Measurements from ENCODE around the gene MBLAC2.

MBLAC2 gene

DNA sequence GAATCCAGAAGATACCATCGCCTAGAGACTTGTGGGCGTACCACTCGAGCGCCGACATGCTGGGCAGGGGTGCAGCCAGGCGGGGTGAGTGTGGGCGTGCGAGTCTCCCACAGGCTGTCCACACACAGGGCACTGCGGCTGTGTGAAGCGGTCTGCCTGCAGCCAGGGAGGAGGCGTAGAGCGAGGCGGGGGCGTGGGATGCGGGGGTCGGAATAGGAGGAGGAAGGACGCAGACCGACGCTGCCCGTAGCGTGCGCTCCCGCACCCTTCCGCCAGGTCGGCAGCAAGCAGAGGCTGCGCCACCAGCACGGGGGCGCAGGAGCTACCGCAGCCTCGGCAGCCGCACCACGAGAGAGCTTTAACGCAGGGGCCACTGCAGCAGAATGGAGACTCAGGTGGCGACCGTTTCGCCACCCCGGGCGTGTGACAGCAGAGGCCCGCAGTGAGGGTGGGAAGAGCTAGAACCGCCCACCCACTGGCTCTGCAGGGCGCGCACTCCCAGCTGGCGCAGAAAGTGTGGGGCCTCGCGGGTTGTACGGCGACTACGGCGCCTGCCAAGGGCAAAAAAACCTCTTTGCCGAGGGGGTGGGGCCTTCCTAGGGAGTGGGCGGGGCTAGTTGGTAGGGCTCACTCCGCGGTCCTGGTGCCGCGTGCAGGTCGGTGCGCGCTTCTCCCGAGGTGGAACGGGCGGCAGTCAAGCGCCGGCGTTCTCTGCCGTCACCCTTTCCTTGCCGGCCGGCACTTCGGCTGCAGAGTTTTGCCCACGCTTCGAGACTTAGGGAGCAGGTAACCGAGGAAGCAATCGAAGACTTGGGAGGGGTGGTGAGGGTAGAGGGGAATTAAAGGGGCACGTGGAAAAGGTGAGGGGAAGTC lies at the start of gene MBLAC2, which contains the start of gene POLR3G:
Gene MBLAC2, minus strand, starts transcription at position 537 of the 873 bp plus-strand sequence. Its CDS starts 479 bp downstream, at position 58.
Gene POLR3G, plus strand, starts transcription at position 630 of the 873 bp plus-strand sequence. CDS start 10,704 bp downstream, outside the sequence.
- Histone ChIP-seq H4K20me1 (no peaks in the 10 kb centered on the region), H3K4me1 (peaks cover 35% of the 10 kb centered on the region), H3K4me3 (peak within 1 kb of the TSS; percentile 90), H3K9me3 (no peaks in the 10 kb centered on the region), H3K4me2 (peak within 1 kb of the TSS; percentile 83), H3K9ac (peak within 1 kb of the TSS; percentile 89), H3K27ac (peak within 1 kb of the TSS; percentile 88), H3K36me3 (peaks cover 14% of the 10 kb centered on the region), H3K27me3 (no peaks in the 10 kb centered on the region)
- no peak for TF ChIP-seq Cebpa-rat (IDR thresholded peaks at IDR 0.05)

- TF ChIP-seq Cebpa-rat (IDR thresholded peaks at IDR 0.05), result no peak
- Histone ChIP-seq H4K20me1 (no peaks in the 10 kb centered on the region), H3K9ac (no peak overlapping the region), H3K4me3 (no peak overlapping the region), H3K4me1 (peaks cover 15% of the 10 kb centered on the region), H3K27ac (no peak overlapping the region; the same call in 1 of the 2 replicates), H3K9me3 (no peaks in the 10 kb centered on the region), H3K27me3 (no peaks in the 10 kb centered on the region), H3K4me2 (peak overlapping the region; percentile 28), H3K36me3 (peaks cover 52% of the 10 kb centered on the region)
These were observed 44.5 kb upstream of the MBLAC2 start for GRCh38 chr5:90519081-90519480.

GRCh38 chr5:90518661-90519060 lies 44.1 kb upstream of the MBLAC2 start:
- H3K4me3 ChIP-seq, result no peak overlapping the region
- no peak overlapping the region for H3K9ac ChIP-seq
- no peaks in the 10 kb centered on the region for H3K9me3 ChIP-seq
- peaks cover 48% of the 10 kb centered on the region for H3K36me3 ChIP-seq
- peak overlapping the region; percentile 28 for H3K4me2 ChIP-seq
- H3K27me3 ChIP-seq, result no peaks in the 10 kb centered on the region
- no peaks in the 10 kb centered on the region for H4K20me1 ChIP-seq
- TF ChIP-seq Cebpa-rat (IDR thresholded peaks at IDR 0.05), result no peak
- H3K27ac ChIP-seq, result no peak overlapping the region; the same call in 1 of the 2 replicates
- H3K4me1 ChIP-seq, result peaks cover 15% of the 10 kb centered on the region

DNA sequence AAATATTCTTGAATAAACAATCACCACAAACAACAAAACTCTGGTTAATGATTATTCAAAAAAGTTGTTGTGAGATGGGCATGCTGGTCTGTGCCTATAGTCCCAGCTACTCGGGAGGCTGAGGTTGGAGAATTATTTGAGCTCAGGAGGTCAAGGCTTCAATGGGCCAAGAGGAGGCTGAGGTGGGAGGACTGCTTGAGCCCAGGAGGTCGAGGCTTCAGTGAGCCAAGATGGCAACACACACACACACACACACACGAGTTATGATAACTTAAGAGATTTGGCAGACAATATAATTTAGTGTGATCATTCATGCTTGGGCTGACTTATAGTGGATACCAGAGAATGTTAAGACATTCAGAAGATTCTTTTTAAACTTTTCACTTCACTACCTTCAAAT lies 39.9 kb upstream of the MBLAC2 start:
- Histone ChIP-seq H3K4me2 (no peak overlapping the region), H3K4me1 (peaks cover 15% of the 10 kb centered on the region), H3K27ac (no peak overlapping the region), H3K9me3 (no peaks in the 10 kb centered on the region), H3K4me3 (no peak overlapping the region), H3K27me3 (no peaks in the 10 kb centered on the region), H4K20me1 (no peaks in the 10 kb centered on the region), H3K36me3 (peaks cover 18% of the 10 kb centered on the region), H3K9ac (no peak overlapping the region)
- no peak for TF ChIP-seq Cebpa-rat (IDR thresholded peaks at IDR 0.05)

GRCh38 chr5:90510438-90510837 lies 35.9 kb upstream of the MBLAC2 start:
- H3K36me3 ChIP-seq, result peaks cover 16% of the 10 kb centered on the region

DNA sequence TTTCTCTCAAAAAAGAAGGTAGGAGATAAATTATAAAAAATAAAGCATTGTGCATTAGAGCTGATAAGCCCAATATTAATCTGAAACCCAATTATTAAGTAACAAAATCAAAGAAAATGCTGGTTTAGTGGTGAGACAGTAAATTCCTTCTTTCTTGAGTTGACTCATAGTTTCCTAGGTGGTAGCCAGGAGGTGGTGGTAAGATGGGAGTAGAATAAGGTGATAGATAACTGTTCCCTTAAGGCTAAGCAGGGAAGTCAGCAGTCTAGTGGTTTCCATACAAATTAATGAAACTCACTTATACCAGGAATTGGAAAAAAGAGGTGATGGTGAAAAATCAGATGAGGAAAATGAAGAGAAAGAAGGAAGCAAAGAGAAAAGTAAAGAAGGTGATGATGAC lies 31.6 kb upstream of the MBLAC2 start:
- H3K4me1 ChIP-seq, result peaks cover 11% of the 10 kb centered on the region
- no peak overlapping the region for H3K27ac ChIP-seq
- no peak overlapping the region for H3K4me2 ChIP-seq
- H3K9me3 ChIP-seq, result no peaks in the 10 kb centered on the region
- H3K4me3 ChIP-seq, result no peak overlapping the region
- no peak overlapping the region for H3K9ac ChIP-seq
- no peak for TF ChIP-seq Cebpa-rat (IDR thresholded peaks at IDR 0.05)
- no peaks in the 10 kb centered on the region for H4K20me1 ChIP-seq
- H3K27me3 ChIP-seq, result no peaks in the 10 kb centered on the region
- peaks cover 10% of the 10 kb centered on the region; the same call in 1 of the 2 replicates for H3K36me3 ChIP-seq

More at GRCh38 chr5:90510438-90510837, 35.9 kb upstream of the MBLAC2 start:
- no peak overlapping the region for H3K9ac ChIP-seq
- no peak overlapping the region for H3K27ac ChIP-seq
- H3K4me1 ChIP-seq, result peaks cover 11% of the 10 kb centered on the region
- H4K20me1 ChIP-seq, result no peaks in the 10 kb centered on the region
- H3K4me3 ChIP-seq, result no peak overlapping the region
- no peak overlapping the region for H3K4me2 ChIP-seq
- H3K9me3 ChIP-seq, result no peaks in the 10 kb centered on the region
- no peaks in the 10 kb centered on the region for H3K27me3 ChIP-seq
- TF ChIP-seq Cebpa-rat (IDR thresholded peaks at IDR 0.05), result no peak

DNA sequence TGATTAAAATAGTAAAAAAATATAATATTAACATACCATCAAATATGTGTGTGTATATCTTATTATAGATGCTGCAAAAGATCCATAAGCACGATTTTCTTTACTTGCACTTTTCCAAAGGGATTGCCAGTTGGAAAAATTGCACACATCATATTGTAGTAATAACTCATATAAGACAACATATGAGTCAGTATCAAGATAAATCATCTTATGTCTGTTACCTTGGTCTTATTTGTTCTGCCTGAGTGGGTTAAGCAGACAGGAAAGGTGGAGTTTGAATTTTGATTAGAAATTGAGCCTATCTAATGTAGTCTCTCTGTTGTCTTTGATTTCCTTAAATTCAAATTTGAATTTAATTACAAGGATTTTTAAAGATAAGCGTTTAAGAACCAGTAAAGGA lies 30.2 kb upstream of the MBLAC2 start:
- Histone ChIP-seq H3K4me3 (no peak overlapping the region), H3K9me3 (no peaks in the 10 kb centered on the region), H3K4me1 (peaks cover 11% of the 10 kb centered on the region), H3K4me2 (no peak overlapping the region), H4K20me1 (no peaks in the 10 kb centered on the region), H3K27me3 (no peaks in the 10 kb centered on the region), H3K9ac (no peak overlapping the region), H3K36me3 (peaks cover 8% of the 10 kb centered on the region; the same call in 1 of the 2 replicates), H3K27ac (no peak overlapping the region)
- TF ChIP-seq Cebpa-rat (IDR thresholded peaks at IDR 0.05), result no peak

DNA sequence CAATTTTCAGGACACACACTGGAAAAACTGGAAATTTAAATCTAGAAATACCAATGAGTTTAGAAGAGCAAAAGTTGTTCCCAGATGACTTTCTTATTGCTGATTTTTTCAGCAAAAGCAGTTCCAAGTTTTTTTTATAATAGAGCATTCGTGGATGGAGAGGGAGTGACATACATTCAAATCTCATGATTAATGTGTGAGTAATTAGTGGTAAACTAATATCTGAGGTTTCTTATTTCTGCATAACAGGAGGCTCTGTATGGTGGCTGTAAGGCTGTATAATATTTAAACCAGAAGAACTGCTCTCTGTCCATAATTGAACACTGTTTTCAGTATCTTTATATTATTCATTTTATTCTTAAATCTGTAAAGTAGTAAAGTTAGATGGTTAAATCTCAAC lies 29.0 kb upstream of the MBLAC2 start:
- Histone ChIP-seq H3K27me3 (no peaks in the 10 kb centered on the region), H3K9ac (no peak overlapping the region), H3K27ac (no peak overlapping the region), H3K4me2 (no peak overlapping the region), H3K36me3 (peaks cover 4% of the 10 kb centered on the region; the same call in 1 of the 2 replicates), H3K9me3 (no peaks in the 10 kb centered on the region), H3K4me1 (peaks cover 8% of the 10 kb centered on the region), H3K4me3 (no peak overlapping the region), H4K20me1 (no peaks in the 10 kb centered on the region)
- TF ChIP-seq Cebpa-rat (IDR thresholded peaks at IDR 0.05), result no peak

- TF ChIP-seq Cebpa-rat (IDR thresholded peaks at IDR 0.05), result no peak
- Histone ChIP-seq H3K36me3 (peaks cover 31% of the 10 kb centered on the region; the same call in 1 of the 2 replicates), H3K27me3 (no peaks in the 10 kb centered on the region)
These were observed 20.6 kb upstream of the MBLAC2 start for GRCh38 chr5:90495146-90495545.

GRCh38 chr5:90494043-90494442 lies 19.5 kb upstream of the MBLAC2 start:
- peaks cover 13% of the 10 kb centered on the region for H3K9me3 ChIP-seq
- no peaks in the 10 kb centered on the region for H4K20me1 ChIP-seq
- TF ChIP-seq Cebpa-rat (IDR thresholded peaks at IDR 0.05), result no peak
- H3K4me3 ChIP-seq, result no peak overlapping the region
- H3K27ac ChIP-seq, result no peak overlapping the region
- H3K27me3 ChIP-seq, result no peaks in the 10 kb centered on the region
- H3K4me1 ChIP-seq, result no peaks in the 10 kb centered on the region
- H3K9ac ChIP-seq, result no peak overlapping the region
- H3K4me2 ChIP-seq, result no peak overlapping the region
- H3K36me3 ChIP-seq, result peaks cover 31% of the 10 kb centered on the region; the same call in 1 of the 2 replicates

More at GRCh38 chr5:90495146-90495545, 20.6 kb upstream of the MBLAC2 start:
- Histone ChIP-seq H3K9ac (no peak overlapping the region), H3K4me3 (no peak overlapping the region), H3K4me1 (no peaks in the 10 kb centered on the region), H3K9me3 (peaks cover 13% of the 10 kb centered on the region), H4K20me1 (no peaks in the 10 kb centered on the region), H3K27ac (no peak overlapping the region), H3K4me2 (no peak overlapping the region)
